Activated CD4-positive, alpha-beta memory T cell treated with anti-CD3 and anti-CD28 coated beads, Interleukin-2, amount 10 ng/mL, durations not matched to agents 7 days and 5 days (primary cell): ENCODE data around the gene SPI1. TPM values are rescaled to one million over a fixed set of nuclear protein-coding genes. Genes with fewer than 3 reads are reported as not detected.

Source experiments
- CTCF ChIA-PET: fragments of 350-600 bp; sonication (Branson Sonifier 250); formaldehyde crosslinking; loops from one replicate; lab custom pipeline; 2021; ENCODE audit warnings: antibody characterized with exemption, inconsistent platforms; lab: Charles Lee
- POLR2A ChIA-PET: fragments of 350-600 bp; sonication (Branson Sonifier 250); formaldehyde crosslinking; loops from one replicate; lab custom pipeline; 2021; ENCODE audit warnings: antibody characterized with exemption; lab: Charles Lee
- DNase-seq: peaks from one replicate; pipeline ENCODE4 v3.0.0-alpha.2; 2020
- H3K27ac Mint-ChIP-seq: one replicate; pipeline ENCODE4 v1.8.0; 2021; ENCODE audit warnings: mild to moderate bottlenecking, mixed read lengths
- H3K27me3 Mint-ChIP-seq: one replicate; pipeline ENCODE4 v1.8.0; 2021; ENCODE audit warnings: mixed read lengths
- H3K36me3 Mint-ChIP-seq: one replicate; pipeline ENCODE4 v1.8.0; 2021; ENCODE audit warnings: low read depth, mixed read lengths
- H3K4me1 Mint-ChIP-seq: one replicate; pipeline ENCODE4 v1.8.0; 2021; ENCODE audit warnings: mixed read lengths
- H3K4me3 Mint-ChIP-seq: one replicate; pipeline ENCODE4 v1.8.0; 2021; ENCODE audit warnings: mild to moderate bottlenecking, mixed read lengths
- H3K9me3 Mint-ChIP-seq: one replicate; pipeline ENCODE4 v1.8.0; 2021; ENCODE audit warnings: mixed read lengths
- total RNA-seq, 2 experiments: library from RNA; stranded (reverse); gene quantifications; one replicate each; pipeline ENCODE4 v1.2.3, GENCODE V29; 2021

Gene SPI1
- not detected for total RNA-seq

DNA sequence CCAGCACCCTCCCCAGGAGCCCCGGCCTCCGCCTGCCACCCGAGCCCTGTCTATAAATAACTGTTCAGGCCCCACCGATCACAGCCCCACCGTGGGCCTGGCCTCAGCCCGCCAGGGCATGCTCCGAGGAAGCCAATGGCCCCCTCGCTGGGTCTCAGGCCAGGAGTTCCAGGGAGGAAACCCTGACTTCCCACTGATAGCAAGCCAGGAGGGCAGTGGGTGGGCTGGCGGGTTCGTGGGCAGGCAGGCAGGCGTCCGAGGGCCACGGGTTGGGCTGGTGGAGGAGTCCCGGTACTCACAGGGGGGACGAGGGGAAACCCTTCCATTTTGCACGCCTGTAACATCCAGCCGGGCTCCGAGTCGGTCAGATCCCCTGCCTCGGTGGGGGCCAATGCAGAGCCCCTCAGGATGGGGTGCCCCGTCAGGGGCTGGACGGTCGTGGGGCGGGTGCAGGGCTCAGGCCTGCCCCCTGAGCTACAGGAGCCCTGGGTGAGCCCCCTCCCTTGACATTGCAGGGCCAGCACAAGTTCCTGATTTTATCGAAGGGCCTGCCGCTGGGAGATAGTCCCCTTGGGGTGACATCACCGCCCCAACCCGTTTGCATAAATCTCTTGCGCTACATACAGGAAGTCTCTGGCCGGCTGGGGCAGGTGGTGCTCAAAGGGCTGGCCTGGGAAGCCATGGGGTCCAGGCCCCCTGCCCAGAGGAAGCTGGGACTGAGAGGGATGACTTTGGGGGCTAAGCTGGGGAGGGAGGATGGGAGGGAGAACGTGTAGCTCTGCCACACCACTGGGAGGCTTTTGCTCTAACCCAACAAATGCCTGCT, at the start of gene SPI1:
Gene SPI1 (minus strand): TSS at position 538 of the 826 bp plus-strand sequence. CDS start 194 bp downstream, at position 344.
- no peaks in the 10 kb centered on the region for H3K9me3 Mint-ChIP-seq
- H3K36me3 Mint-ChIP-seq = no peaks in the 10 kb centered on the region
- POLR2A ChIA-PET = no interaction called here
- H3K27me3 Mint-ChIP-seq = no peaks in the 10 kb centered on the region
- no peak for DNase-seq
- CTCF ChIA-PET = interaction anchor here (0.5 to 1.5 kb wide), 4 partner anchors 9 to 415 kb away, joined by 3 read pairs; no protein-coding TSS in a partner anchor
- H3K27ac Mint-ChIP-seq = no peak within 1 kb of the TSS
- H3K4me3 Mint-ChIP-seq = no peak within 1 kb of the TSS
- no peaks in the 10 kb centered on the region for H3K4me1 Mint-ChIP-seq

DNA sequence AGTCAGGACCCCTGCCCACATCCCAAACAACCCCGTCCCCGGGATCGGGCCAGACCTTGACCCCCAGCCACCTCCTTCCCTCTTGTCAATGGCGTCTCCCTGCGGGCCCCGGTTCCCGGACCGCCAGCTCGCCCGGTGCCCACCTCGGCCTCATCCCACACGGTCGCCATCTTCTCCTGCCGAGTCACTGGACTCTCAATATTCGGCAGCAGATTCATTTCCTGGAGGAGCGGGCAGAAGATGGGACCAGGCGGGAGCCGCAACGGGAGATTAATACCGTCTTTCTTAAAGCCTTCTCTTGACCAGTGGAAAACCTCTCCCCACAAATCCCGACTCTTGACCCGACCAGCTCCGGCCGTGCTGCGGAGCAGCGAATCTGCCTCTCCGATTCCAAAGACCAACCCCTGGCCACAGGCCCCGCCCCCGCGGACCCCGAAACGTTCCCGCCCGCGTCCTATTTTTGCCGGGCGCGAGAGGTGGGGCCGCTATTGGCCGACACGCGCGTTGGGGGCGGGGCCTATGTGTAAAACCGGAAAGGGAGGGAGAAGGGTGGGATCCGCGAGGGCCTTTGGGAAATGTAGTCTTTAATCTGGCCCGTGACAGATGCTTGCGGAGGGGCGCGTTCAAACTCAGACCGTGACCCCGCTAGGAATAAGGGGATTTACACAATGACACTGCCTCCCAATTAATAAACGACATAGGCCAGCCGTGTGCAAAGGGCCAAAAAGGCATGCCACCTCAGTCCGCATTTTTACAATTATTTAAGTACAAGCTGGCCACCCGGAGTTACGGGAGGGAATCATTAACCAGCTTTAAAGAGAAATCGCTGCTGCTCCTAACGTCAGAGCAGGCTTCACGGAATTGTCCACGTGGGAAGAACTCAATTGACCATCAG, 48.0 kb upstream of the SPI1 start, which contains the start of gene PSMC3:
Gene PSMC3 (minus strand): TSS at position 378 of the 895 bp plus-strand sequence. CDS start 160 bp downstream, at position 218.
- peaks cover 35% of the 10 kb centered on the region for H3K36me3 Mint-ChIP-seq
- peak within 1 kb of the TSS; percentile 97 for H3K4me3 Mint-ChIP-seq
- POLR2A ChIA-PET = interaction anchor here (0.8 to 4.9 kb wide), 16 partner anchors 10 to 726 kb away, joined by 3 to 48 read pairs (median 4); partner anchors contain the start of genes ARFGAP2, ARHGAP1, KBTBD4 and MADD
- CTCF ChIA-PET = interaction anchor here (0.8 to 6.0 kb wide), 7 partner anchors 15 to 191 kb away, joined by 3 to 59 read pairs (median 4); partner anchors contain the start of gene SLC39A13
- H3K9me3 Mint-ChIP-seq = no peaks in the 10 kb centered on the region
- H3K27ac Mint-ChIP-seq = peak within 1 kb of the TSS; percentile 98
- H3K4me1 Mint-ChIP-seq = peaks cover 29% of the 10 kb centered on the region
- H3K27me3 Mint-ChIP-seq = no peaks in the 10 kb centered on the region
- peak; percentile 99 for DNase-seq

DNA sequence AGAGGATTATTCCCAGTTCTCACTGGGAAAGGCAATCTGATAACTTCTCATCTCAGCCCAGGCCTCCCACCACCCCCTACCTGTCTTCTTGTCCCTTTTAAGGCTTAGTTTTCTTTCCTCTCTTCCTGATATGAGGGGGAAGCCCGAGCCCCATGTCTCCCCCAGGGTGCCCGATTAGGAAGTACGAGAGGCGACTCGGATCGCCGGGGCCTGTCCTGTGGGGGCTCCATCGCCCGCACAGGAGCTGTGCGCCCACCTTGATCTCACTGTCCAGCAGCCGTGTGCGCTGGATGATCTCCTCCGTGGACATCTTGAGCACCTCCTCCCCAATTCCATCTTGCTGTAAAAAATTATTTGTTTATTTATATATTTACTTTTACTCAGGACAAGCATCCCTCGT, 47.3 kb upstream of the SPI1 start:
- Mint-ChIP-seq H3K4me3 (peak overlapping the region; percentile 97), H3K9me3 (no peaks in the 10 kb centered on the region), H3K27ac (peak overlapping the region; percentile 98), H3K36me3 (peaks cover 38% of the 10 kb centered on the region), H3K27me3 (no peaks in the 10 kb centered on the region), H3K4me1 (peaks cover 29% of the 10 kb centered on the region)
- no peak for DNase-seq
- ChIA-PET CTCF (interaction anchor here (1.9 to 6.0 kb wide), 2 partner anchors 15 to 52 kb away, joined by 10 to 59 read pairs; partner anchors contain the start of gene SLC39A13), POLR2A (interaction anchor here (0.8 to 4.9 kb wide), 14 partner anchors 9 to 725 kb away, joined by 3 to 48 read pairs (median 4); partner anchors contain the start of genes ARFGAP2, ARHGAP1, KBTBD4 and MADD)

DNA sequence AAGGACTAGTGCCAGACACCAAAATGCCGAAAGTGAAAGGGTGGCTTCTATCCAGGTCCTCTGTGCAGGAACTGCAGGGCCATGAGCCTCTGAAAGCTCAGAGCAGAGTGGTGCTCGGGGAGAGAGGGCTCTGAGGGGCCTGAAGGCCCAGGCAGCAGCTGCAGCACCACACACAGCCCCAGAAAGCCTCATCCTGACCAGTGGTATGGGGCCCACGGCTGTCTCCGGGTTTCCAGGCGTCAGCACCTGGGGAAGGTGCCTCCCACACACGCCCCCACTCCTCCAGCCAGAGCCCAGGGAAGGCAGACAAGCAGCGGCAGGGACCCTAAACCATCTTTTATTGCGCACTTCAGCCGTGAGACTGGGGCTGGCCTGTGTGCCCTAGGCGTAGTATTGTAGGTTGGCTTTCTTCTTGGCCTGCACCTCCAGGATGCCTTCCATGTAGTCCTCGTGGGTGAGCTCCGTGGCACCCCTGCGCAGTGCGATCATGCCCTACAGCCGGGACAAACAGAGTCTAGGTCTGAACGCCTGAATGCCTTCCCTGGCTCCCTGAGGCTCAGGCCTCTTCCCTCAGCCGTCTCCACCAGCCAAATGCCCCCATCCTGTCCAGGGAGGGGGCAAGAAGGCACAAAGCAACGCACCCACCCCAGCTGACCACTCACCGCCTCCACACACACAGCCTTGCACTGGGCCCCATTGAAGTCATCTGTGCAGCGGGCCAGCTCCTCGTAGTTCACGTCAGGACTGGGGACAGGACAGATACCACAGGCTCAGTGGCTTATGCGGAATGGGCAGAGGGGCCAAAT, 40.3 kb upstream of the SPI1 start:
- no peak overlapping the region for H3K27ac Mint-ChIP-seq
- no peaks in the 10 kb centered on the region for H3K27me3 Mint-ChIP-seq
- H3K9me3 Mint-ChIP-seq = no peaks in the 10 kb centered on the region
- ChIA-PET POLR2A (interaction anchor here (1.9 kb wide), 1 partner anchor 10 kb away, joined by 9 read pairs; the partner anchor contains the start of gene SLC39A13), CTCF (no interaction called here)
- H3K36me3 Mint-ChIP-seq = peaks cover 52% of the 10 kb centered on the region
- H3K4me1 Mint-ChIP-seq = peaks cover 2% of the 10 kb centered on the region
- no peak overlapping the region for H3K4me3 Mint-ChIP-seq
- DNase-seq = no peak

DNA sequence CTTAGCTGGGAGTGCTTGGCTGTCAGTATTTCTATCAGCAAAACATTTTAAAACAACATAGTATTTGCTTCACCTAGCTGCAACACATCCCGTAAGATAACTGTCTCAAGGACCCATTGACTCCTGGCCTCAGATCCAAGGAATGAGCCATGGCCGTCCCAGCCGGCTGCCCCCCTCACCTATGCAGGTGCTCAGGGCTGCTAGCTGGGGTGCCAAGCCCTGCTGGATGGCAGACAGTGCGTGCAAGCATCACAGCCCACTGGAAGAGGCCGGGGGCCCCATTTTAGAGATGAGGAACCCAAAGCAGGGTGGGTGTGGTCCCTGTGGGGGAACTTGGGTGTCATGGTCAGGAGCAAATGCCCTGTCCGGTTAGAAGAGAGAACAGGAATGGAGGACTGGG, 39.4 kb upstream of the SPI1 start:
- Mint-ChIP-seq H3K27ac (no peak overlapping the region), H3K36me3 (peaks cover 50% of the 10 kb centered on the region)

DNA sequence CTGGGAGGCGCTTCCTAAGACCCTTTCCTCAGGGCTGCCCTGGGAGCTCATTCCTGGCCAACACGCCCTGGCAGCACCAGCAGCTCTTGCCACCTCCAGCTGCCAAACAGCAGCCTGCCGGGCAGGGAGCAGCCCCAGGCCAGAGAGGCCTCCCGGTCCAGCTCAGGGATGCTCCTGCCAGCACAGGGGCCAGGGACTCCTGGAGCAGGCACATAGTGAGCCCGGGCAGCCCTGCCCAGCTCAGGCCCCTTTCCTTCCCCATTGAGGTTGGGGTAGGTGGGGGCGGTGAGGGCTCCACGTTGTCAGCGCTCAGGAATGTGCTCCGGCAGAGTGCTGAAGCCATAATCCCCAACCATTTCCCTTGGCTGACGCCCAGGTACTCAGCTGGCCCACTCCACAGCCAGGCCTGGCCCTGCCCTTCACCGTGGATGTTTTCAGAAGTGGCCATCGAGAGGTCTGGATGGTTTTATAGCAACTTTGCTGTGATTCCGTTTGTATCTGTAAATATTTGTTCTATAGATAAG, 37.7 kb upstream of the SPI1 start:
- CTCF ChIA-PET = no interaction called here

More for the DNA sequence above, 39.4 kb upstream of the SPI1 start:
- H3K4me3 Mint-ChIP-seq = no peak overlapping the region
- no peak for DNase-seq
- ChIA-PET POLR2A (interaction anchor here (1.9 to 2.7 kb wide), 2 partner anchors 8 to 9 kb away, joined by 9 to 20 read pairs; partner anchors contain the start of genes PSMC3 and SLC39A13), CTCF (no interaction called here)
- H3K27me3 Mint-ChIP-seq = no peaks in the 10 kb centered on the region
- H3K4me1 Mint-ChIP-seq = peaks cover 2% of the 10 kb centered on the region
- no peaks in the 10 kb centered on the region for H3K9me3 Mint-ChIP-seq

DNA sequence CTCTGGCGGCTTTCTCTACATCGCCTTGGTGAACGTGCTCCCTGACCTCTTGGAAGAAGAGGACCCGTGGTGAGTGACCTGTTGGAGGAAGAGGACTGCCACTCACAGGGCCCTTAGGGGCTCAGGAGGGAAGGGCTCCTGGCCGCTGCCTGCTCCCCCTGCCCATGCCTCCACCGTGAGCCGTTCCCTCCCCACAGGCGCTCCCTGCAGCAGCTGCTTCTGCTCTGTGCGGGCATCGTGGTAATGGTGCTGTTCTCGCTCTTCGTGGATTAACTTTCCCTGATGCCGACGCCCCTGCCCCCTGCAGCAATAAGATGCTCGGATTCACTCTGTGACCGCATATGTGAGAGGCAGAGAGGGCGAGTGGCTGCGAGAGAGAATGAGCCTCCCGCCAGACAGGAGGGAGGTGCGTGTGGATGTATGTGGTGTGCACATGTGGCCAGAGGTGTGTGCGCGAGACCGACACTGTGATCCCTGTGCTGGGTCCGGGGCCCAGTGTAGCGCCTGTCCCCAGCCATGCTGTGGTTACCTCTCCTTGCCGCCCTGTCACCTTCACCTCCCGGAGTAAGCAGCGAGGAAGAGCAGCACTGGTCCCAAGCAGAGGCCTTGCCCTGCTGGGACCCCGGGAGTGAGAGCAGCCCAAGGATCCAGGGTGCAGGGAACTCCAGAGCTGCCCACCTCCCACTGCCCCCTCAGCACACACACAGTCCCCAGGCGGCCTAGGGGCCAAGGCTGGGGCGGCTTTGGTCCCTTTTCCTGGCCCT, 36.9 kb upstream of the SPI1 start:
- H3K27me3 Mint-ChIP-seq = no peaks in the 10 kb centered on the region
- peaks cover 34% of the 10 kb centered on the region for H3K36me3 Mint-ChIP-seq
- ChIA-PET POLR2A (interaction anchor here (1.2 to 2.7 kb wide), 2 partner anchors 10 to 12 kb away, joined by 3 to 20 read pairs; partner anchors contain the start of gene PSMC3), CTCF (no interaction called here)
- peaks cover 2% of the 10 kb centered on the region for H3K4me1 Mint-ChIP-seq
- no peak for DNase-seq
- no peak overlapping the region for H3K27ac Mint-ChIP-seq
- H3K9me3 Mint-ChIP-seq = no peaks in the 10 kb centered on the region
- no peak overlapping the region for H3K4me3 Mint-ChIP-seq

More for the DNA sequence above, 37.7 kb upstream of the SPI1 start:
- DNase-seq = no peak
- H3K27ac Mint-ChIP-seq = no peak overlapping the region
- no peaks in the 10 kb centered on the region for H3K9me3 Mint-ChIP-seq
- H3K27me3 Mint-ChIP-seq = no peaks in the 10 kb centered on the region
- H3K4me1 Mint-ChIP-seq = peaks cover 2% of the 10 kb centered on the region
- POLR2A ChIA-PET = interaction anchor here (1.2 to 2.7 kb wide), 2 partner anchors 9 to 13 kb away, joined by 3 to 20 read pairs; partner anchors contain the start of gene PSMC3
- peaks cover 38% of the 10 kb centered on the region for H3K36me3 Mint-ChIP-seq
- no peak overlapping the region for H3K4me3 Mint-ChIP-seq

DNA sequence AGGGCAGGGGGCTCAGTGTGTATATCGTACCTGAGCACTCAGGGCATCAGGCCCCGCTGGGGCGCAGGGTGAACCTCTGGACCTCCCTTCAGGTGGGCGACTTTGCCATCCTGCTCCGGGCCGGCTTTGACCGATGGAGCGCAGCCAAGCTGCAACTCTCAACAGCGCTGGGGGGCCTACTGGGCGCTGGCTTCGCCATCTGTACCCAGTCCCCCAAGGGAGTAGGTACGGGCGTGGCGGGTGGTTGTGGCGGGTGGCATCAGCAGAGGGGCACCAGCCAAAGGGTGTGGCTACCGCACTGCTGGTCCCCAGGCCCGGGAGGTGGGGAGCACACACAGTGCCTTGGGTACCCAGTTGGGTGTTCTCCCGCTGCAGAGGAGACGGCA, 36.3 kb upstream of the SPI1 start:
- Mint-ChIP-seq H3K4me3 (no peak overlapping the region), H3K4me1 (no peaks in the 10 kb centered on the region), H3K27me3 (no peaks in the 10 kb centered on the region), H3K9me3 (no peaks in the 10 kb centered on the region), H3K27ac (no peak overlapping the region), H3K36me3 (peaks cover 28% of the 10 kb centered on the region)
- no peak for DNase-seq
- ChIA-PET CTCF (no interaction called here), POLR2A (no interaction called here)

DNA sequence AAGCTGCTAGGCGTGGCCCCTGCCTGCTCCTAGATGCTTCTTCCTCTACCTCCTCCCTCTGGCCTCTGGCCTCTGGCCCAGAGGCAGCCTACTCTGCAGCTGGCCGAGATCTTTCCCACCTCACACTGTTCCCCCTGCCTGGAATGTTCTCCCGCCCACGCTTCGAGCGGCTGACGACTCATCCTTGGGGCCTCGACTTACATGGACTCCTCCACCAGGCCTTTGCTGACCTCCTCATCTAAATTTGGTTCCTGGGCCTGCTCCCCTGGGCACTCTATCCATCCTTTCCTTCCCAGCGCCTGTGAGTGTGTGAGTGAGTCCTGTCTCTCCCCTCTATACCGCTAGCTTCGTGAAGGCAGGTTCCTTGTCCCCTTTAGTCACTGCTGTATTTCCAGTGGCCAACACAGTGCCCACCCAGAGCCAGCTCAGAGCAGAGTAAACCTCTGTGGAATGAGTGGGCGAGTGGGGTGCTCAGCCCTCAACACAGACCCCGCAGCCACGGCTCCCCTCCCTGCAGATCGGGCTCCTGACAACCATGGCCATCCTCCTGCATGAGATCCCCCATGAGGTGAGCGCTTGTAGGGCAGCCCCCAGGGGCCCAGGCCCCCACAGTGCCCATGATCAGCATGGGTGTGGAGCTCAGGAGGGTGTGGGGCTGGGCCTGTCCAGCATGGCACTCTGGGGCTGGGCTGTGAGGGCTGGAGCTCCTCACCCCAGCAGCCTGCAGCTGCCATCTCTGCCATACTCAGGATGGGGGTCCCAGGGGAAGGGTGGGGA, 35.7 kb upstream of the SPI1 start:
- H3K4me3 Mint-ChIP-seq = no peak overlapping the region
- ChIA-PET POLR2A (no interaction called here), CTCF (interaction anchor here (3.9 kb wide), 1 partner anchor 42 kb away, joined by 98 read pairs; no protein-coding TSS in a partner anchor)
- no peaks in the 10 kb centered on the region for H3K9me3 Mint-ChIP-seq
- peaks cover 25% of the 10 kb centered on the region for H3K36me3 Mint-ChIP-seq
- H3K27ac Mint-ChIP-seq = no peak overlapping the region
- H3K27me3 Mint-ChIP-seq = no peaks in the 10 kb centered on the region
- DNase-seq = no peak
- H3K4me1 Mint-ChIP-seq = peaks cover 4% of the 10 kb centered on the region

DNA sequence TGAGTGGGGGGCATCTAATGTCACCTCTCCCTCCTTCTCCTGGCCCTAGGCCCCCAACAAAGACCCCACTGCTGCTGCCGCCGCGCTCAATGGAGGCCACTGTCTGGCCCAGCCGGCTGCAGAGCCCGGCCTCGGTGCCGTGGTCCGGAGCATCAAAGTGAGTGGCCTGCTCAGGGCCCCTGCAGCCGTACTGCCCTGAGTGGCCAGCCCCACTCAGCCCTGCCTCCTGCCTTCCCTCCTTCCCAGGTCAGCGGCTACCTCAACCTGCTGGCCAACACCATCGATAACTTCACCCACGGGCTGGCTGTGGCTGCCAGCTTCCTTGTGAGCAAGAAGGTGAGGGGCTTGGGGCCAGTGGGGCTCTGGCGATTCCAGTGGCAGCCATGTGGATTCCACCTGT, 35.0 kb upstream of the SPI1 start:
- Mint-ChIP-seq H3K9me3 (no peaks in the 10 kb centered on the region), H3K27me3 (no peaks in the 10 kb centered on the region), H3K36me3 (peaks cover 19% of the 10 kb centered on the region), H3K27ac (no peak overlapping the region), H3K4me1 (peaks cover 9% of the 10 kb centered on the region), H3K4me3 (no peak overlapping the region)
- CTCF ChIA-PET = interaction anchor here (0.7 to 5.3 kb wide), 8 partner anchors 12 to 302 kb away, joined by 3 to 98 read pairs (median 6); partner anchors contain the start of genes AGBL2, DDB2 and PSMC3
- POLR2A ChIA-PET = no interaction called here
- DNase-seq = no peak
